HG02884 (cell line): ENCODE measurements around the gene INSYN2A.

ENCODE experiments used
- ATAC-seq: cut with Tn5 transposase; IDR thresholded peaks from one replicate; pipeline ENCODE4 v1.9.1; 2021; ENCODE audit warnings: mild to moderate bottlenecking, moderate library complexity; ENCODE audit not compliant: unreplicated experiment

Gene INSYN2A, protein sequence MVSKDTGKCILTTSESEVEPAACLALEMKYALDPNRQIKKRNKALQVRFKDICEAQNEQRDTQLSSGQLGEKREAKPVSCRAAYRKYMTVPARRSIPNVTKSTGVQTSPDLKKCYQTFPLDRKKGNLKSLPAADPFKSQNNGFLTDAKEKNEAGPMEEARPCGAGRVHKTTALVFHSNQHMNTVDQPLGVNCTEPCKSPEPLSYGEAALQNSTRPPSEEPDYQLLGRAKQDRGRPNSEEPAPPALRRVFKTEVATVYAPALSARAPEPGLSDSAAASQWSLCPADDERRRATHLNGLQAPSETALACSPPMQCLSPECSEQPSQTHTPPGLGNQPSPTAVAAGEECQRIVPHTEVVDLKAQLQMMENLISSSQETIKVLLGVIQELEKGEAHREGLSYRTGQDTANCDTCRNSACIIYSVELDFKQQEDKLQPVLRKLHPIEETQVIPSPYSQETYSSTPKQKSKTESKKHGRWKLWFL

DNA sequence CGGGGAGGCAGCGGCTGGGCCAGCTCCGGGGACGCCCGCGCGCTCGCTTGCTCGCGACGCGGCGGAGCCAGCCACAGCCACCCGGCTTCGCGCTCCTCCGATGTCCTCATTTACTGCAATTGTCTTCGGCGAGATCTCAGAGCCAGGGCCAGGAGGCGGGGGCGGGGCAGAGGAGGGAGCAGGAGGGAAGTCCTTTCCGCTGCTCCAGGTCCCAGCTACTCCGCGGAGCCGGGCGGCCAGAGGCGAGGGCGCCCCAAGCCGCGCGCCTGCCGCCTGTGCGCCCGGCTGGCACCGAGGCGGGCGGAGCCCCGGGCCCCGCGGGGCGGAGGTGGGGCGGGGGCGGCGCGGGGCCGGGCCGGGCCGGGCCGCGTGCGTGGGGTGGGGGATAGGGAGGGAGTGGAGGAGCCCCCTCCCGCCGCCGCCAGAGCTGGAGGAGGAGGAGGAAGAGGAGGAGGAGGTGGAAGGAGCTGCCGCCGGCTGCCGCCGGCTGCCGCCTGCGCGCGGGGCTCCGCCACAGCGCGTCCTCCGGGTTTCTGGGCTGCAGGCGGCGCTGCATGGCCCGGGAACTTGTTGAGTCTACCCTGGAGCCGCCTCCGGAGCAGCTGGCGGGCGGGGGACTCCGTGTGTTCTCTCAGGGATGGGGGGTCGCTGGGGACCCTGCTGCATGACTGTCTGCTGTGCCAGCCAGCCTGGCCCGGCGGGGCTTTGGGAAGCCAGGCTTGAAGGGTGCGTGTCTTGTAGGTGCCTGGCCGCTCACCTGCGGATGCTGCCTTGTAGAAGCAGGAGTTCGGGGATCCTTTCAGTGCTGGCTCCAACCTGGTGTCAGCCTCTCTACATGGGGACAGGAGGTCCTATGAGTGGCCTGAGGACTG is at the start of gene INSYN2A:
Gene INSYN2A (minus strand): TSS at position 310 of the 872 bp plus-strand sequence. CDS start 20,196 bp downstream, outside the sequence.
- ATAC-seq = no peak

DNA sequence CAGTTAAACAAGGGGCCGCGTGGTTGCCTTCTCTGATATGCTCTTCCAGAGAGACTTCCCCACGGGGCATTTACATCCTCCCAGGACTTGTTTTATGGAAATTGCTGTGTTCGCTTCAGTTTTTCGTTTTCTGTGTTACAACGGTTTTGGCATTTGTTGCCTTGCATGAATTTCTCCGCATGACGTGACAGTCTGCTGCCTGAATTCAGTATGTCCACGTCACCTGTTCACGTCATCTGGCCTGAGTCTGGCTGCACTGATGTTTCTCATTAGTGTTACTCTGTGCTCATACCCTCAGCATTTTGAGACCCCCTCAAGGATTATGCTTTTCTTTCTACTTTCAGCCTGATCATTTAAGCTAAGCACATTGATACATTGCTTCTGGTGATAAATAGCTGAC is 49.1 kb upstream of the INSYN2A start:
- ATAC-seq = no peak

DNA sequence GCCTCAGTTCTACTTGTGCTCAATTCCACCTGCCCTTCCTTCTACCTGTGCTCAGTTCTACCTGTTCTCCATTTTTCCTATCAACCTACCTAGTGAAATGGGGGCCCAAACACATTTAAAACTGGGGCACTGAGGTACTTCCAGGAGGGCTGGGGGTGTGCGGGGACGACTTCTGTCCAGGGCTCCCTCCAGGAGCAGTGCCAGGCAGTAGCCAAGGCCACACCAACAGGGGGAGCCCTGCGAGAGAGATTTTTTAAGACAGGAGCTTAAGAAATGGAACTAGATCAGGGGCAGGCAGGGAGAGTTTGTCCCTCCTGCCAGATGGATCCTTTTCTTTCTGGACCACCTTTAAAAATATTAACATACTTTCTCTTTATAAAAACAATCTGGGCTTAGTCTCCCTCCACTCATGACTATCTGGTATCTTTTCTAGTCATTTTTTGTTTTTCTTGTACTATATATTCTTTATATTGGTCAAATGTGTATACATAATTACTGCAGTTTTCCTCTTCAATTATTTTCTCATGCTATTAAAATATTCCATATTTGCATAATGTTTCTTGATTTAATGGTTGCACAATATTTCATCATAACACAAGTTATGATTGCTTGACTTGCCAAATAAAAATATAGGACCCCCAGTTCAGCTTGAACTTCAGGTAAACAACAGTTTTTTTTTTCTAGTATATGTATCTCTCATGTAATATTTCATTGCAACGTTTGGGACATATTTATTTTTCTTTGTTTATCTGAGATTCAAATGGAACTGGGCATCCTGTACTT is 47.3 kb upstream of the INSYN2A start:
- no peak for ATAC-seq

DNA sequence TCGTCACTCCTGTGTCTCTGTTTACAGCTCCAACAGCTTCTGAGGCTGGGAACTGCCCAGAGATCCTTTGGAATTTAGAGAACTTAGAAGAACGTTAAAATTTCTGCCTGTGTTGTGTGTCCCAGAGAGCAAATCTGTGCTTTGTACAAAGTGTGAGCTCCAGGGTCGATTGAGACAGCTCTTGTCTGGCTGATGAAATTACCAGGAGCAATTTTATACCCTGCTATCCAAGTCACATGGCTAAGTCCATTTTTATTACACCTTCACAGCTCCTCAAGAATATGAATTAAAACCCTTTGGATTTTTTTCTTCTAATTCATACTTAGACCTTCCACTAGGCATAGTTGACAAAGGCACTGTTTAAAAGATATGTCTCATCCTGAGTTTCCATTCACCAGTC is 46.5 kb upstream of the INSYN2A start:
- ATAC-seq = no peak

DNA sequence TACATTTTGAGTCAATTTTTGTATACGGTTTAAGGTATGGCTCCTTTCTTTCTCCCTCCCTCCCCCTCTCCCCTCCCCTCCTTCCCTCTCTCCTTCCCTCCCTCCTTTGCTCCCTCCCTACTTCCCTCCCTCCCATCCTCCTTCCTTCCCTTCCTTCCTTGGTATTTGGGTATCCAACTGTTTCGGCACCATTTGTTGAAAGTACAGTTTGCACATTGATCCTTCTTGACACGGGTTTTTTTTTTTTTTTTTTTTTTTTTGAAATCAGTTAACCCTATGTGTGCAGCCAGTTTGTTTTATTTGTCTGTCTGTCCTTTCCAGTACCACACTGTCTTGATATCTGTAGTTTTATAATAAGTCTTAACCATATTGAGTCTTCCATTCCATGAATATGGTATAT is 39.9 kb upstream of the INSYN2A start:
- no peak for ATAC-seq

DNA sequence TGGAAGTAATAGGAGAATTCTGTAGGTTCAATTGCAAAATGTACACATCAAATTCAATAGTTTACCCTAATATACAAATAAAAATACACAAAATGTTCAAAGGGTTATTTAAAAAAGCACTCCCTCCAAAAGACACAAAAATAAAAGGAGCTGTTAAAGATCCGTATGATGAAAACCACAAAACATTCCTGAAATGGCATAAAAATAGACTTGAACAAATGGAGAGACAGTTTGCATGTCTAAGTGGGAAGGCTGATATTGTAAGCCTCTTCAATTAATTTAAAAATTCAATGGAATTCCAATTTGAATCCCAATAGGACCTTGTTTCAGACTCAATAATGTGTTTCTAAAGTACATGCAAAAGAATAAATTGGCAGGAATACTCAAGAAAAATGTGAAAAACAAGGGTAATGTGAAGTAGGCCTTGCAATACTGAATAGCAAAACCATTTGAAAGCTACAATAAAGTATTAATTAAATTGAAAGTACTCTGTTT is 38.0 kb upstream of the INSYN2A start:
- no peak for ATAC-seq

DNA sequence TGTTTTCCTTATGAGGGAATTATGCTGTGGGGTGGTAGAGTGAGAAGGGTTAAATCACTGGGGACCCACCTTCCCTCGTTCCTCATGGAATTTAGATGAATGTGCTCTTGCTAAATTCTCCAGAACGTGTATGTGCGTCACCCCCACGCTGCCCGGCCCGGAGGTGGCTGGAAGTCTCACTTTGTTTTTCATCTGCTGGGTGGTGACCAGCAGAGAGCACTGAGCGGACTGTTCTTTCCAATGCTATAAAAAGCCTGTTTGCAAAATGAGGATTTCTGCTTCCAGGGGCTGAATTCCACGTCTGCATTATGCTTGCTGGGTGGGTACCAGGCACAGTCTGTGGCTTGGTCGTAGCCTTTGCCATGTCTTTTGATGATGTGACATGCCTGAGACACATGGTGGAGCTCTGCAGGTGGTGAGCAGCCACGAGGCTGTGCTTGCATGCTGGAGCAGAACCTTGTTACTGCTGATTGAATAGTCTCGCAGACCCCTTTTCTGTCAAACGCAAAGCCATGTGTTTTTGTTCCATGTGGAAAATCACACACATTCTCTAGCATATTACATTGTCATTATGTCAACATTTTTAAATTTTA is 31.9 kb upstream of the INSYN2A start:
- ATAC-seq = no peak

DNA sequence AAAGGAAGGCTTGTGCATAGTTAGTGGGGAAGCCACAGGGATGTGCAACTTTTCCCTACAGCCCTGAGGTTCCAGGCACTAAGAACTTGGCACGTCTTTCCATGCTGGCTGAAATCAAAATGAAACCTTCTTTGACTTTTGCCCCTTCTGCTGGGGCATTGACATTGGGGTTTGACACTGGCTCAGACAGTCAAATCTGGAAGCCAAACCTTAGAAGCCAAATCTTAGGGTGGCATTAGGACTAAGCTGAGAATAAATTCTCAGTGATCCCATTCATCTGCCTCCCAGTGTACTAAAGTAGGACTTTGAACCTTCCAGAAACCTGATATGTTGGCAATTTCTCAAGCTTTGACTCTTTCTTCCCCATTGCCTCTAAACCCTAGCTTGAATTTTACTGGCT is 31.3 kb upstream of the INSYN2A start:
- ATAC-seq = no peak

DNA sequence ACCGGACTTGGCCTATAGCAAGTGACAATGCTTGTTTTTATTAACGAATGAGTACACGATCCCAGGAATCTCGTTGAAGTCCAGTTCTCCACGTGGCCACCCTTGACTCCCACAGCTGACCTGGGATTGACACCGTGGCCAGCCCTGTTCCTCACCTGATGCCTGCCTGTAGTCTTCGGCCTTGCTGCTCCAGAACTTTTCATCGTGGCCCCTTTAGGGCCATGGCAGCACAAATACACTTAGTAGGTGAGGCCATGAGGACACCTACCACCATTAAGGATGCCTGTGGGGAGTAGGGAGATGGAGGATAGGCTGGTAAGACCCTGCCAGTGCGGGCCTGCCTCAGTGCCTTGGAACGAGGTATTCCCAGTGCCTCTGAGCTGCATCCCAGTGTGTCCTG is 30.6 kb upstream of the INSYN2A start:
- no peak for ATAC-seq

DNA sequence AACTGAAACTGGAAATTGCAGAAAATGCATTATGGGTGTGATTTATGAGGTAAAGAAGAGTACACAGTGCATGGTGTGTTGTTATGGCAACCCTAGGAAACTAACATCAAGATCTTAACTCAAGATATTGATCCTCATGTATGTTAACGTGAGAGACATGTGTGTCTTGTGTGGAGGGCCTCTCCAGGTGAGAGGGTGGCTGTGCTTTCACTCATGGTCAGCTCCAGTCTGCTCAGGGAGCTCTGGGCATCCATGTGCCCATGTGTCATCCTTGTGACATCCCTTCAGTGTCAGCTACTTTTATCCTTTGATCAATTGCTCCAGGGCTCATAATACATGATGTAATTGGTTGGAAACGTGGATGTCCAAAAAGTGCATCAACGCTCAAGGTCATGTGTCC is 24.9 kb upstream of the INSYN2A start:
- ATAC-seq = no peak

DNA sequence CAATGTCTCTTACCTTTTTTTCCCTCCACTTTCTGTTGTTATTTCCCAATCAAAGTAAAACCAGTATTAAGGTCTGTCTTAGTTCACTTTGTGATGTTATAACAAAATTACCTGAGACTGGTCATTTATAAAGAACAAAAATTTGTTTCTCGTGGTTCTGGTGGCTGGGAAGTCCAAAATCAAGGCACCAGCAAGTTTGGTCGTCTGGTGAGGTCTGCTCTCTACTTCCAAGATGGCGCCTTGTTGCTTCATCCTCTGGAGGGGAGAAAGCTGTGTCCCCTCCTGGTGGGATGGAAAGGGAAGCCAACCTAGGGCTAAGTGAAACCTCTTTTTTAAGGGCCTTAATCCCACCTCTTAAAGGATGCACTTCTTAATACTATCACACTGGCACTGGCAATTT is 22.3 kb upstream of the INSYN2A start:
- ATAC-seq = no peak

DNA sequence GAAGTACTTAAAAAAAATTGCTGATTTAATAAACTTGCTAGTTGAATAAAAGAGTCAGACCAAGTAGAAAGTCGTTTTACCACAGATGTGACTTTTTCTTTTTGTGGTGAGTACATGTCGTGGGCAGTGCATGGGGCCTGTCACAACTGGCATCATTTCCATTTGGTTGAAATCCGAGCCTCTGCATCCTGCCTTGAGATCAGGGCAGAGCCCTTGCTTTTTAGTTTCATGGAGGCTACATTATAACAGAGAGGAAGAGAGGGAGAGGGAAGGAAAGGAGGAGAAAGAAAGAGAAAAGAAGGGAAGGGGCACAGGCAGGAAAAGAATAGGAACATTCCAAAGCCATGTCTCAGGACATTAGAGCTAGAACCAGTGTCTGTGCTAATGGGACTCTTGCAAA is 20.4 kb upstream of the INSYN2A start:
- ATAC-seq = no peak

DNA sequence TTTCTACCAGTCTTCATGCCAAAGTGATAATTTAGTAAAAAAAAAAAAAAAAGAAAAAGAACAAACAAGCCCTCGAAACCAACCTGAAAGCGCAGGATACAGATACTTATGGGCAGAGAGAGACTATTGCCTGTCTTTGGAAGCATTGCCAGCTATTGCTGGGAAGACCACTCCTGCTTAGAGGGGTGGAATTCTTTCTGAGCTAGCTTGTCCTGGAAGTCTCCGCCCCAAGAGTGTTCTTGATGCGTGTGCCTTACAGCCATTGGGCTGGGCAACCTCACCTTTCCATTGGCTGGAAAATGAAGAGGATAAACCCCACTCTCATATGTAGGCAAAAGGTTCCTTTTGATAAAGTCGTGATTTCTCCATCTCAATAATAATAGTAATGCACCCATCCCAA is 19.9 kb upstream of the INSYN2A start:
- no peak for ATAC-seq

DNA sequence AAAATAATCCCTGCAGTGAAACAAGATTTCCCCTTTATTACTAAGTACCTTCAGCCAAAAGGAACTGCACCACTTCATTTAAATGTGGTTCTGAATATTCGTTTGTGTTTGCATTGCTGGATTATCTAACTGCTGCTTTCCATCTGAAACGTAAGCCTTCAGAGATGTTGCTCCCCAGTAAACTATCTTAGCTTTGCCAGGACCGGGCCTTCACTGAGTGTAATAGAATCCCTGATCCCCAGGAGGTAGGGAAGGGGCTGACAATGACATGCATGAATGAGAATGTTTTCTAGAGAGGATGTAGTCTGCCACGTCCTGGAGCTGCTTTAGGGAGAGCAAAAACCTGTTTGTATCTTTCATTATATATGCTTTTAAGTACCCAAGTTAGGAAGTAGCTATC is 19.5 kb upstream of the INSYN2A start:
- ATAC-seq = no peak

DNA sequence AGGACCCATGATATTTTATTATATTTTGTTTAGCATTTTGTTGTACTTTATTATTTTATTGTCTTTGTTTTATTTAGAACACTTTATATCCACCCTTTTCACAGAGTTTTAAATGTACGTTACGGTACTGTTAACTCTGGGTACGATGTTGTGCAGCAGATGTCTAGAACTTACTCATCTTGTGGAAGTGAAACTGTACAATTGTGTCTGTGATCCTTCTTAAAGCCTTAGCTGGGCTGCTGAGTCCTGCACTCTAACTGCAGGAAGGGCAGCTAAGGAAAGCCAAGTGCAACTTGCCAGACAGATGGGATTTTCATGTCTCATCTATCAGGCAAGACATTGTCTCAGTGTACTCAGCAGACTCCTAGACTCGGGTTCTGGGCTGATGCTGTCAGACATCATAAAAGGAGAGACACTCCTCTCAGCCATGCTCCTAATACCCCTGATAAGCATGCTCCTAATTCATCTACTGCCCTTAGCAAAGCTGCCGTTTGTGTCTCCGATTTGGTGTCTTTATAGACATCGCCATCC is 14.6 kb upstream of the INSYN2A start:
- no peak for ATAC-seq

DNA sequence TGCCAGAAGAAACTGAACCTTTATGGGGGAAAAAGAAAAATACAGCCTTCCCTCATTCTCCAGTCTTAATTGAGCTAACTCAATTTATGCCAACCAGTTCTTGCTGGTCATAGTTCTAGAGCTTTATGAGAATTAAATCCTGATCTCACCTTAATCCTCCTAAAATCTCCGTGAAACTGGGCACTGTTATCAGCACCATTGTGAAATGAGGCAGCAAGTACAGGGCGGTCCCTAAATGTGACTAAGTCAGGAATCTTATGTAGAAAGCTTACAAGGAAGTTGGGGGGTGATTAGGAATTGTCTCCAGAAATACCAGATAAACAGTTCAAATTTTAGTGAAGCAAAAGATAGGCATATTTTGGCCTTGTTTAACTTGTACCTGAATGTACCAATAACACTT is 10.7 kb upstream of the INSYN2A start:
- ATAC-seq = no peak

DNA sequence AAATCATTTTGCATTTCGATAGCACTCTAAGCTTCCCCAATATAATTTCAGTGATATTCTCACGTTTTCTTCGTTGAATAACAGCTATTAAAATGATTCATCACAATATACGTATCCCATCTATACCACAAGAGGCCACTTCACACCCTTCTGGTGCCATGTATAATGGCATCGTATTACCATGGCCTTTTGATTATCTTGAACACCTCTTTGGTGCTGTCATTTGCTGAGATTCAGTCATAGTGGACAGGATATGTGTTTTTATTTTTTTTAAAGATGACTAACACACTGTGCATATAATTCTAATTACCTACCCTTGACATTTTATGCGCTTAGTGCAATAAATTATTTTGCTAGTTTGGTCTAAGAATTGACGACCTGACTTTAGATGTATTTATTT is 6.7 kb upstream of the INSYN2A start:
- ATAC-seq = no peak

DNA sequence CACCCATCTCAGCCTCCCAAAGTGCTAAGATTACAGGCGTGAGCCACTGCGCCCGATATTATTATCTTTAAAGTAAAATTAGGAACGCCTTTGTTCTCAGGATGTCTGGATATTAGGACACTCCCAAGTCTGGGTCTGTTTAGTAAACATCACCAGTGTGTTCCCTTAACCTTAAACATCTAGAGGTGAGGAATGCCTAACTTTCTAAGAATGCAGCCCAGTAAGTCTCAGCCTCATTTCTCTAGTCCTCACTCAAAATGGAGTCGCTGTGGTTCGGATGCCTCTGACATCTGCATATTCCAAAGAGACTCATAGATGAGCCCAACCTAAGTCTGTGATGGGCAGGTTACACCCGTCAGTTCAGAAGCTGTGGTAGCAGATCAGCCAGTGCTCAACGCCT is 4.3 kb upstream of the INSYN2A start:
- no peak for ATAC-seq

DNA sequence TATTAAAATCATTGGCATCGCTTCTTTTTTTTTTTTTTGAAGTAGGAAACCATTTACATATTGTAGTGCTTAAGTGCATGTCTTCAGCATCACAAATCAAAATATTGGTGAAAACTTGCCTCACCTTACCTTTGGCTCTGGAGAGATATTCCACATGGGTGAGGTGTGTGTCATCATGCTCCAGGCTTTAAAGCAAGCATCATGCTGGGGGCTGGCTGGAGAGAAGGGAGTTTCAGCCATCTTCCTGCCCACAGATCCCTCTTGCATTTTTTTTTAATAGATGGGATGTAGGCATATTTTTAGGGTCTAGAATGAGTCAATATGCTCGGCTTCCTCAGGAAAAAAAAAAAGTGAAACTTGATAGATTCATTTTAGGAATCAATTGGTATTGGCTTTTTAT is 2.3 kb upstream of the INSYN2A start:
- no peak for ATAC-seq

DNA sequence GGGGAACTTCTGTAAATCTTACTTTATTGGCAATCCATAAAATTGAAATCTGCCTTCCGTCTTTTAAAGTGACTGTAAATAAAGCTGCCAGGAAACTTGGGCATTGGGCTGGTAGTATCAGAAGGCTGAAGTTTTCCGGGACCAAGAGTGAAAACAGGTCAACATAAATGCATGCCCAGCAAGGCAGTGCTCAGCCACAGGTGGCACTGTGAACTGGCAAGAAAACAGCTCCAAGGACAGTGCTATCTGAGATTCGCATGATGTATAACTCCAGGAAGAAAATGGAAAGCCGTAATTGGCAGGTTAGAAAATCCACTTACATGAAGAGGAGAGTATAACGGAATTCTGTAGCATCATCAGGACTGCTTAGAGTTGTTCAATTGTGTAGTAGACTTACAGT is 1.9 kb upstream of the INSYN2A start:
- ATAC-seq = no peak

DNA sequence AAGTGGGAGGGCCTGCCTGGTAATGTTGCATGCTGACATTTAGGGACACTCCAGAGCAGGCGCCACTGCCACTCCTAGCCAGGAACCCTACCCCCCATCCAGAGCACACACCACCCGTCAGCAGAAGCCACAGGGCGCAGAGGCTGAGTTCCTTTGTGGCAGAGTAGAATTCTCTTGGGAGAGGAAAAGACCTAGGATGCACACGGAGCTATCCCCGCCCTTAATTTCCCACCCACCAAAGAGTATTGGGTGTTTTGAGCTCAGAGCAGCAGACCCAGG is 702 bp upstream of the INSYN2A start:
- ATAC-seq = no peak
